GOT3 (cell line): Measurements from ENCODE around the gene C11orf87.

Source experiments
- DNase-seq: peaks from one replicate; lab custom pipeline; 2025; ENCODE audit warnings: mixed read lengths; lab: John Stamatoyannopoulos, UW

C11orf87 gene

DNA sequence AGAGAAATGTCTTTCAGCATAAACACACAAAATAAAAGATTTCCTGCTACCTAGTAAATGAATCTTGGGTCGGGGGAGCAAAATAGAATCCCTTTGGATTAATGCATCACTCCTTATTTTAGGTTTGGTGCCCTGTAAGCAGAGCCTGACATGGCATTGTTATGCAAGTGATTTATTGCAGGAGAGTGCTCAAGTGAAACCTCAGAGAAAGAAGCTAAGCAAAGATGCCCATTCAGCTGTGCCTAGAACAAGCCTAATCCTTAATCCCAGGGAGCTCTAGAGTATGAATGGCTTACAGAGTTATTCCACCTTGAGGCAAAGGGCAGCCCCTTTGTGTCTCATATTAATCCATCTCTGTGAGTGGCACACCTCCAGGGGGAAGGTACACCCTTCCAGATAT lies 21.1 kb downstream of the C11orf87 start:
- no peak for DNase-seq

DNA sequence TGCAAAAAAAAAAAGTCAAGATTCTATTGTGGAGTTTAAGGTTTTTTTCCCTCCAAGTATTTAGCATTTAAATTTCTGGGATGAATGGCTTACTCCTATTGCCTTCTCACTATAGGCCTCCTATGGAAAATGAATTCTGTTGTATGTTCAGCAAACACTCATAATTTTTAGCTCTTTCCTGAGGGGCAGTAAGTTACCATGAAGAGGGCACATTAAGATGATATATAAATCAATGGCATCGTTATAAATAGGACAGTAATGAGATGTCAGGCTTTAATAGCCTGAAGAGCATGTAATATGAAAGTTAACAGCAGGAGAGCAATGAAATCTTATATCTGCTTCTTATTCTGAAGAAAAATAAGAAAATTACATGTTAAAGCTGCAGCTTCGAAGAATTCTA lies 32.9 kb downstream of the C11orf87 start:
- no peak for DNase-seq
